OCI-LY1 (cell line): ENCODE measurements around the gene TP73.

Experiments used
- H2AFZ ChIP-seq: fragments of 200-600 bp; sonication (generic), shearing (Covaris generic); 2 replicates; pipeline ENCODE4 v1.6.0; 2014; ENCODE audit warnings: antibody characterized with exemption, mild to moderate bottlenecking, low read length
- H3F3A ChIP-seq: fragments of 200-600 bp; sonication (generic), shearing (Covaris generic); 2 replicates; pipeline ENCODE4 v1.6.0; 2014; ENCODE audit warnings: mild to moderate bottlenecking, antibody characterized with exemption, low read length, moderate library complexity; ENCODE audit not compliant: insufficient read depth
- H3K27ac ChIP-seq: fragments of 200-600 bp; sonication (generic); 2 replicates; pipeline ENCODE4 v1.5.1; 2014; ENCODE audit warnings: low read length, mixed run types, mild to moderate bottlenecking, low read depth; ENCODE audit not compliant: poor library complexity, severe bottlenecking
- H3K27me3 ChIP-seq: fragments of 200-600 bp; sonication (generic); 2 replicates; pipeline ENCODE4 v1.6.0; 2014; ENCODE audit warnings: antibody characterized with exemption, mild to moderate bottlenecking, low read length, moderate library complexity; ENCODE audit not compliant: insufficient read depth
- H3K36me3 ChIP-seq: fragments of 200-600 bp; sonication (generic); 2 replicates; pipeline ENCODE4 v1.6.1; 2014; ENCODE audit warnings: mild to moderate bottlenecking, antibody characterized with exemption, low read length, moderate library complexity, mixed read lengths; ENCODE audit not compliant: insufficient read depth
- H3K4me1 ChIP-seq: fragments of 200-600 bp; sonication (generic); 2 replicates; pipeline ENCODE4 v1.5.1; 2014; ENCODE audit warnings: mild to moderate bottlenecking, low read length, moderate library complexity; ENCODE audit not compliant: insufficient read depth, severe bottlenecking
- H3K4me2 ChIP-seq: fragments of 200-600 bp; sonication (generic), shearing (Covaris generic); 2 replicates; pipeline ENCODE4 v1.6.1; 2014; ENCODE audit warnings: low read length
- H3K4me3 ChIP-seq: fragments of 200-600 bp; sonication (generic); 2 replicates; pipeline ENCODE4 v1.5.1; 2014; ENCODE audit warnings: low read length, low read depth, mild to moderate bottlenecking, mixed read lengths; ENCODE audit not compliant: poor library complexity, severe bottlenecking
- H3K79me2 ChIP-seq: fragments of 200-600 bp; shearing (Covaris generic); 2 replicates; pipeline ENCODE4 v1.6.1; 2016; ENCODE audit warnings: mixed run types, low read length, mixed read lengths; ENCODE audit not compliant: insufficient read depth
- H3K9ac ChIP-seq: fragments of 200-600 bp; sonication (generic), shearing (Covaris generic); 2 replicates; pipeline ENCODE4 v1.6.1; 2014; ENCODE audit warnings: mild to moderate bottlenecking, low read length, mixed read lengths
- H3K9me2 ChIP-seq: fragments of 200-600 bp; sonication (generic), shearing (Covaris generic); 2 replicates; pipeline ENCODE4 v1.6.1; 2014; ENCODE audit warnings: low read depth, mild to moderate bottlenecking, low read length, mixed read lengths
- H3K9me3 ChIP-seq: fragments of 200-600 bp; shearing (Covaris generic); 2 replicates; pipeline ENCODE4 v1.6.1; 2014; ENCODE audit warnings: low read length, mixed read lengths
- H4K20me1 ChIP-seq: fragments of 200-600 bp; sonication (generic), shearing (Covaris generic); 2 replicates; pipeline ENCODE4 v1.6.0; 2016; ENCODE audit warnings: mild to moderate bottlenecking, low read length; ENCODE audit not compliant: insufficient read depth
- CTCF ChIP-seq: fragments of 200-600 bp; sonication (generic), shearing (Covaris generic); IDR thresholded peaks from 2 replicates; pipeline ENCODE4 v1.5.1; 2017; ENCODE audit warnings: mild to moderate bottlenecking, antibody characterized with exemption, low read length, moderate library complexity, mixed read lengths
- EZH2 ChIP-seq: fragments of 200-600 bp; sonication (generic), shearing (Covaris generic); IDR thresholded peaks from 2 replicates; pipeline ENCODE4 v1.8.0; 2017; ENCODE audit warnings: borderline replicate concordance, mixed run types, mild to moderate bottlenecking, antibody characterized with exemption, low read length, moderate library complexity, mixed read lengths

The TP73 gene

GRCh38 chr1:3672231-3672970 lies 20.1 kb downstream of the TP73 start:
- Histone ChIP-seq H3K27ac (no peak overlapping the region), H3K9me2 (no peaks in the 10 kb centered on the region), H3K36me3 (no peaks in the 10 kb centered on the region), H4K20me1 (no peaks in the 10 kb centered on the region), H3K9me3 (no peaks in the 10 kb centered on the region), H3K4me3 (peak overlapping the region; percentile 59), H3K27me3 (peaks cover 6% of the 10 kb centered on the region), H3K79me2 (no peaks in the 10 kb centered on the region), H3F3A (no peaks in the 10 kb centered on the region), H3K4me1 (peaks cover 18% of the 10 kb centered on the region), H3K9ac (no peak overlapping the region; the same call in 1 of the 2 replicates), H3K4me2 (peak overlapping the region; percentile 75), H2AFZ (no peak overlapping the region)
- TF ChIP-seq EZH2 = no peak
- no peak for TF ChIP-seq CTCF

GRCh38 chr1:3672971-3673361 lies 20.6 kb downstream of the TP73 start:
- Histone ChIP-seq H3K27me3 (peaks cover 6% of the 10 kb centered on the region), H3K9me3 (no peaks in the 10 kb centered on the region), H3K4me3 (peak overlapping the region; percentile 59), H3F3A (no peaks in the 10 kb centered on the region), H3K9ac (peak overlapping the region; percentile 46; the same call in 1 of the 2 replicates), H3K79me2 (no peaks in the 10 kb centered on the region), H3K36me3 (no peaks in the 10 kb centered on the region), H3K27ac (no peak overlapping the region), H4K20me1 (no peaks in the 10 kb centered on the region), H3K4me2 (peak overlapping the region; percentile 75), H3K4me1 (peaks cover 12% of the 10 kb centered on the region), H2AFZ (no peak overlapping the region), H3K9me2 (no peaks in the 10 kb centered on the region)
- no peak for TF ChIP-seq CTCF
- no peak for TF ChIP-seq EZH2

- Histone ChIP-seq H3K9me3 (no peaks in the 10 kb centered on the region), H2AFZ (no peak overlapping the region), H3K79me2 (no peaks in the 10 kb centered on the region), H3K4me2 (peak overlapping the region; percentile 75), H3K9ac (peak overlapping the region; percentile 46; the same call in 1 of the 2 replicates), H3K9me2 (no peaks in the 10 kb centered on the region), H3K4me1 (peaks cover 12% of the 10 kb centered on the region), H3K27ac (no peak overlapping the region), H3K27me3 (peaks cover 6% of the 10 kb centered on the region), H3K4me3 (peak overlapping the region; percentile 59), H3F3A (no peaks in the 10 kb centered on the region), H3K36me3 (no peaks in the 10 kb centered on the region), H4K20me1 (no peaks in the 10 kb centered on the region)
- TF ChIP-seq EZH2 = no peak
- peak; percentile 48; the same call in 1 of the 2 replicates for TF ChIP-seq CTCF
These were observed 21.2 kb downstream of the TP73 start for GRCh38 chr1:3673381-3674099.
